NCI-H1694 treated with DMSO at 0.1 percent for 48 hours (cell line): ENCODE data around the gene TENT4A.
"Not testable (repeated sequence)": the region's sequence is repeated elsewhere in the genome, so short reads cannot be mapped to it uniquely, and the experiment has no call there.

Source experiments
- DNase-seq: peaks from one replicate; lab custom pipeline; 2025; lab: John Stamatoyannopoulos, UW

Gene TENT4A

GRCh38 chr5:6773342-6774035 is 60.3 kb downstream of the TENT4A start:
- DNase-seq: peak; percentile 79

GRCh38 chr5:6774207-6774606 is 61.0 kb downstream of the TENT4A start:
- DNase-seq: not testable (repeated sequence)

- DNase-seq: no peak
Measured at GRCh38 chr5:6774721-6775204, 61.5 kb downstream of the TENT4A start.

- no peak for DNase-seq
Measured at GRCh38 chr5:6775571-6775970, 62.3 kb downstream of the TENT4A start.

GRCh38 chr5:6780802-6781391 is 67.7 kb downstream of the TENT4A start:
- peak; percentile 28 for DNase-seq

GRCh38 chr5:6781716-6782115 is 68.5 kb downstream of the TENT4A start:
- DNase-seq: no peak

GRCh38 chr5:6783787-6784186 is 70.6 kb downstream of the TENT4A start:
- no peak for DNase-seq

- no peak for DNase-seq
Measured at GRCh38 chr5:6784481-6784880, 71.2 kb downstream of the TENT4A start.

GRCh38 chr5:6785161-6785860 is 72.1 kb downstream of the TENT4A start:
- no peak for DNase-seq

- no peak for DNase-seq
Measured at GRCh38 chr5:6785861-6786180, 72.6 kb downstream of the TENT4A start.

GRCh38 chr5:6786786-6787495 is 73.7 kb downstream of the TENT4A start:
- DNase-seq: no peak

- no peak for DNase-seq
Measured at GRCh38 chr5:6787941-6788340, 74.7 kb downstream of the TENT4A start.

GRCh38 chr5:6788439-6788838 is 75.2 kb downstream of the TENT4A start:
- DNase-seq: no peak

- no peak for DNase-seq
Measured at GRCh38 chr5:6788956-6789649, 75.9 kb downstream of the TENT4A start.

GRCh38 chr5:6790346-6790865 is 77.2 kb downstream of the TENT4A start:
- DNase-seq: no peak

GRCh38 chr5:6791031-6791430 is 77.8 kb downstream of the TENT4A start:
- no peak for DNase-seq

GRCh38 chr5:6792376-6792775 is 79.1 kb downstream of the TENT4A start:
- no peak for DNase-seq

- DNase-seq: no peak
Measured at GRCh38 chr5:6792911-6793471, 79.8 kb downstream of the TENT4A start.

- no peak for DNase-seq
Measured at GRCh38 chr5:6801236-6801635, 88.0 kb downstream of the TENT4A start.

- peak; percentile 50 for DNase-seq
Measured at GRCh38 chr5:6803981-6804550, 90.8 kb downstream of the TENT4A start.
